ENCODE measurements around the gene DNAI2.

Gene DNAI2

DNA sequence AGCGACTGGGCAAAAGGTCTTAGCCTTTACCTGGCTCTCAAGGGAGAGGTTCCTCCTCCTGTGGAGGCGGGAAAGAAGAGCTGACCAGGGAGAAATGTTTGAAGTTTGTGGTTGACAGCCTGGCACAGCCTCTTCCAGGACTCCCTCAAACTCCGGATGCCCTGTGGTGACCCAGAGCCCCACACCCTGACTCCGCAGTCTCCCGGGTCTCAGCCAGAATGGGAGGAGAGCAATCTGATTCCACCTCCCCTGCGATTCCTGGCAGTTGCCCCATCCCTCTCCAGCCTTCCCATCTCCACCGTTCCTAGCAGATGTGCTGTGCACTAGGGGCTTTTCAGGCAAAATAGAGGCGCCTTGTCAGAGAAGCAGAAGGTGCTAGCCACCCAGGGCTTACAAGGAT is 5.5 kb upstream of the DNAI2 start:
- TF ChIP-seq, protein P1, sequence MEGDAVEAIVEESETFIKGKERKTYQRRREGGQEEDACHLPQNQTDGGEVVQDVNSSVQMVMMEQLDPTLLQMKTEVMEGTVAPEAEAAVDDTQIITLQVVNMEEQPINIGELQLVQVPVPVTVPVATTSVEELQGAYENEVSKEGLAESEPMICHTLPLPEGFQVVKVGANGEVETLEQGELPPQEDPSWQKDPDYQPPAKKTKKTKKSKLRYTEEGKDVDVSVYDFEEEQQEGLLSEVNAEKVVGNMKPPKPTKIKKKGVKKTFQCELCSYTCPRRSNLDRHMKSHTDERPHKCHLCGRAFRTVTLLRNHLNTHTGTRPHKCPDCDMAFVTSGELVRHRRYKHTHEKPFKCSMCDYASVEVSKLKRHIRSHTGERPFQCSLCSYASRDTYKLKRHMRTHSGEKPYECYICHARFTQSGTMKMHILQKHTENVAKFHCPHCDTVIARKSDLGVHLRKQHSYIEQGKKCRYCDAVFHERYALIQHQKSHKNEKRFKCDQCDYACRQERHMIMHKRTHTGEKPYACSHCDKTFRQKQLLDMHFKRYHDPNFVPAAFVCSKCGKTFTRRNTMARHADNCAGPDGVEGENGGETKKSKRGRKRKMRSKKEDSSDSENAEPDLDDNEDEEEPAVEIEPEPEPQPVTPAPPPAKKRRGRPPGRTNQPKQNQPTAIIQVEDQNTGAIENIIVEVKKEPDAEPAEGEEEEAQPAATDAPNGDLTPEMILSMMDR (IDR thresholded peaks at IDR 0.05; ENCODE audit: low read depth, low read length), result no peak
- no peak overlapping the region for H3K4me3 ChIP-seq (ENCODE audit: low read depth, low read length)

DNA sequence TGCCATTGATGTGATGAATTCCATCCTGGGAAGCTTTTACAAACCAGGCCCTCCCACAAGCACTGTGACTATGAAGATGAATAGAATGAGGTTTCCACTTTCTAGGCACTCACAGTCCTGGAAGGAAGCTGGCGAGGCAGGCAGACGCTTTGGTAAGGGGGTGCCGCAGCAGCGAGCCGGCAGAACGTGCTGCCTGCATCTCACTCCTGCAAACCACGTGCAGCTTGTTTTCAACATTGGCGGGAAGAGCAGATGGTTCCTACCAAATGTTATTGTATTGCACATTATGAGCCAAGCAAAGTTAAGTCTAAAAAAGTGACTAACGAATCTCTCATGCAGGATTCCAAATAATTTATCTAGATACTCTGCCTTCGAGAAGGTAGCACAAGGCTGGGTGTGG is 3.7 kb upstream of the DNAI2 start:
- no peak overlapping the region for H3K4me3 ChIP-seq (ENCODE audit: low read depth, low read length)
- TF ChIP-seq, protein P1 (IDR thresholded peaks at IDR 0.05; ENCODE audit: low read depth, low read length), result no peak

DNA sequence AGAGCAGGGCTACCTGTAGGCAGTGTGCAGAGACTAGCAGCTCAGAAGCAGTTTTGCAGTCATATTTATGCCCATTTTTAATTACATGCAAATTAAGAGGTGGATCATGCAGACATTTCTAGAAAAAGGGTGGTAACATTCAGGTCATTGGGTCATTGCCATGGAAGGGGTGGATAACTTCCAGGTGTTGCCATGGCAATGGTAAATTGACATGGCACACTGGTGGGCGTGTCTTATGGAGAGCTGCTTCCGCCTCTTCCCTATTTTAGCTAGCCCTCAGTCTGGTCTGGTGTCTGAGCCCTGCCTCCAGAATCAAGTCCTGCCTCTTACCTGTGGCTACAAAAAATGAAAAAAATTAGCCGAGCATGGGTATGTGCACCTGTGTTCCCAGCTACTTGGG is 2.8 kb upstream of the DNAI2 start:
- TF ChIP-seq, protein P1 (IDR thresholded peaks at IDR 0.05; ENCODE audit: low read depth, low read length), result no peak

DNA sequence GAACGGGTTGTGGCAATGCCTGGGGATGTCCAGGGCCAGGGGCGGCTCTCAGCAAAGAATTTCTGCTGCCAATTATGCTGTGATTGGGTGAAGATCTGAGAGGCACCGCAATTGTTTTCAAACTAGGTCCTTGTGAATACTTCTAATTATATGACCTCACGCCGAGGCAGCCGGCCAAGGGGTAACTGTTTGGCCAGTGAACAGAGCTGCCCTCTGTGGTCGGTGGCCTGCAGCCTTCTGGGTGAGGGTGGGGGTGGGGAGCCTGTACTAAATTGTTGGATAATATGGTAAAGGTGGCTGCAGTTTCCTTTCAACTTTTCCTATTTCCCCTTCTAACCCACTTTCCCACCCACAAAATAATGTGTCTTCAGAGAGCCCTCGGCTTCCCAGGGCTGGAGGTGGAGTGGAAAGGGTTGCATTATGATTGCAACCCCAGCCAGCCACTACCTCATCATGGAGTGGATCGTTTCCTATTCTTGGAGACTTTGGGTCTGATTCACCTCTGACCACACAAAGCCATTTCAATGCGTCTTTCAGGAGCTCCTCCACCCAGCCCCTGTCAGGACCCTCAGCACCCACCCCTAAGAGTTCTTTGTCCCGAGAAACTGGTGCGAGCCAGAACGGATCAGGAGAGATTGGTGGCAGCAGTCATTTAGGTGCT is 2.0 kb upstream of the DNAI2 start:
- TF ChIP-seq, protein P1 (IDR thresholded peaks at IDR 0.05; ENCODE audit: low read depth, low read length), result no peak
- no peak overlapping the region for H3K4me3 ChIP-seq (ENCODE audit: low read depth, low read length)

More for the DNA sequence above, 2.8 kb upstream of the DNAI2 start:
- no peak overlapping the region for H3K4me3 ChIP-seq (ENCODE audit: low read depth, low read length)

DNA sequence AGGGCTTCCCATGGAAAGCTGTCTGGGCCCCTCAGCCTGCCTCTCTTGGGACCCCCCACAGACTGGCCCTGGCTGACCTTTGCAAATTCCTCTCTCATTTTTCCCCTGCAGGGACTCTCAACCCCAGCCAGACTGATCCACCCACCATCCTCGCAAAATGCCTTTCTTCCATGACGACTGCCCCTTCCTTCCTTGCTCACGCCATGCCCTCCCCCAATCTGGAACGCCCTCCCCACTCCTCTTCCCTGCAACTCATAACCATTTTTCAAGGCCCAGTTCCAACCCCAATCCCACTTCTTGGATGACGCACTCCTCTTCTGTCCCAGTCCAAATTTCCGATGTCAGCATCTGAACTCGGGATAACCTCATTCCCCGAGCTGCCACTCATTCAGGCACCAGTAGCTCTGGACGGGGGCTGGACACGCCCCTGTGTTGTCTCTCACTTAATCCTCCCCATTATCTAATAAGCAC is 1.3 kb upstream of the DNAI2 start:
- TF ChIP-seq, protein P1 (IDR thresholded peaks at IDR 0.05; ENCODE audit: low read depth, low read length), result no peak
- no peak overlapping the region for H3K4me3 ChIP-seq (ENCODE audit: low read depth, low read length)

DNA sequence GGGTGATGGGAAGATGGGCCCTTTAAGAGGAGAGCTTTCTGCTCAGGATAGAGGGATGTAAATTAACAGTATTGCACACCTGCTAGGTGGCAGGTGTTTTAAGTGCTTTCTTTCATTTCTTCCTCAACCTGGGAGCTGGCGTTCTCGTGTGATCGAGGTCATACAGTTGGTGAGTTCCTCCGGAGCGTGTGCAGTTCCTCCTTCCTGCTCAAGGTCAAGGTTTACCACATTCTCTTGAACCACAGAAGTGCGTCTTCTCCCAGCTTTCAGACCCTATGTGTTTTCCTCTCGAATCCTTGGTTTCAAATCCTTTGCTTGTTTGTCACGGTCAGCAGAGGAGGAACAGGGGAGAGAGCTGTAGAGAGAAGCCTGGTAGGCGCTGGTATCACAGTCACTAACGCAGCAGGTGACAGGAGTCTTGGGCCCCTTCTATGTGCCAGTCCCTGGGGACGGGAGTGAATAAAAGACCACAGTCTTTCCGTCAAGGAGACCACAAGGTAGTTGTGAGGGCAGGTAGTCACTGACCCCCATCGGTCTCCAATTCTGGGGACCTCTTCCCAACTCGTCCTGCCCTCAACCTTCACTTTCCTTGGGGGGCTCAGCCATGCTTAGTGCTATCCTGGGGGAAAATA is 791 bp downstream of the DNAI2 start:
- TF ChIP-seq, protein P1 (IDR thresholded peaks at IDR 0.05; ENCODE audit: low read depth, low read length), result no peak
- H3K4me3 ChIP-seq (ENCODE audit: low read depth, low read length), result no peak overlapping the region

DNA sequence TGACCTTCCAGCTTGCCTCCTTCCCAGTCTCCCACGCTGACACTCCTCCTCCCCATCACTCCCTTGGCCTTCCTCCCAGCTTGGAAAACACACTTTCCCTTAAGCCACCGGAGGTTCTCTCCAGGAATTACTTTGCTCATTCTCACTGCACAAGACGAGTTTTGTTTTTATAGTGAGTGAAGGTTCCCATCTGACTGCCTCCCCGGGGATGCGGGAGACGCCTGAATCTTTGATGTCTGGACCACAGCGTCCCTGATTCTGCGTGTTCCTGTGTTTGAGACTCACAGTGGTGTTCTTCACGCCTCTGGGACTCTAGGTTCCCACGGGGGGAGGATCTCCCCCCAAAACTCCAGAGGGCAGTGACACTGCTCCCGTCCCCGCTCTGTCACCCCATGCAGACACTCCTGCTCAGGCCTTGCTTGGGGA is 2.0 kb downstream of the DNAI2 start:
- TF ChIP-seq, protein P1 (IDR thresholded peaks at IDR 0.05; ENCODE audit: low read depth, low read length), result no peak
- H3K4me3 ChIP-seq (ENCODE audit: low read depth, low read length), result no peak overlapping the region
